ENCODE results near the gene SLC39A8. TPM values are rescaled to one million over a fixed set of nuclear protein-coding genes. Genes with fewer than 3 reads are reported as not detected.

SLC39A8 gene
- total RNA-seq, 3 donors from 2014 or later: 49.4 to 55.2 (median 55.0) TPM

GRCh38 chr4:102352781-102353180 lies 7.5 kb upstream of the SLC39A8 start:
- no peak overlapping the region for H3K4me3 Mint-ChIP-seq
- H3K9me3 Mint-ChIP-seq: no peaks in the 10 kb centered on the region
- no peaks in the 10 kb centered on the region for H3K36me3 Mint-ChIP-seq (ENCODE audit: insufficient read depth)
- no peaks in the 10 kb centered on the region for H3K4me1 Mint-ChIP-seq (ENCODE audit: low read depth)
- ATAC-seq: no peak
- H3K27me3 Mint-ChIP-seq (ENCODE audit: low read depth): no peaks in the 10 kb centered on the region
- DNase-seq: no peak

- Mint-ChIP-seq H3K4me3 (no peak overlapping the region), H3K9me3 (no peaks in the 10 kb centered on the region), H3K36me3 (ENCODE audit: insufficient read depth) (no peaks in the 10 kb centered on the region), H3K27me3 (ENCODE audit: low read depth) (no peaks in the 10 kb centered on the region), H3K4me1 (ENCODE audit: low read depth) (peaks cover 9% of the 10 kb centered on the region)
- ATAC-seq: no peak
- no peak for DNase-seq
These were observed 5.4 kb upstream of the SLC39A8 start for GRCh38 chr4:102350634-102351033.

DNA sequence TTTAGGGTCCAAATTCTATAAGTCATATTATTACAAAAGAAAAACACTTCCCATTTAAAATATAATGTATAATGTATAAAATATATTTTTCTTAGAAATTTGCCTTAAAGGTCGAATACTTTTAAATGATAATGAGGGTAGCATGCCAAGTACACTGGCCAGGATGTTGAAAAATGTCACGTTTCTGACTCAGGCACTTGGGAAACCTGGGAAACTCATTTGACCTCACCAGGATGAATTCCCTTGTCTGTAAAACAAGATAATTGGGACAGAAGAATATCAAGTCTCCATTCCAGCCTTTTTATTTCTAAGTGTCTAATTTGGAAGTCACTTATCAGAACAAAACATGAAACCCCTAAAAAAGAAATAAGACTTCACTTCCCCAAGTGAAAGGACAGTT lies 3.4 kb upstream of the SLC39A8 start:
- Mint-ChIP-seq H3K36me3 (ENCODE audit: insufficient read depth) (no peaks in the 10 kb centered on the region), H3K4me1 (ENCODE audit: low read depth) (peaks cover 19% of the 10 kb centered on the region), H3K9me3 (no peaks in the 10 kb centered on the region), H3K27me3 (ENCODE audit: low read depth) (no peaks in the 10 kb centered on the region), H3K4me3 (no peak overlapping the region)
- no peak for DNase-seq
- ATAC-seq: no peak

GRCh38 chr4:102345795-102346100 lies 466 bp upstream of the SLC39A8 start:
- Mint-ChIP-seq H3K36me3 (ENCODE audit: insufficient read depth) (peaks cover 2% of the 10 kb centered on the region), H3K4me1 (ENCODE audit: low read depth) (peaks cover 44% of the 10 kb centered on the region), H3K4me3 (peak overlapping the region; percentile 86), H3K9me3 (no peaks in the 10 kb centered on the region), H3K27me3 (ENCODE audit: low read depth) (no peaks in the 10 kb centered on the region)
- DNase-seq (no peak), ATAC-seq (no peak)

DNA sequence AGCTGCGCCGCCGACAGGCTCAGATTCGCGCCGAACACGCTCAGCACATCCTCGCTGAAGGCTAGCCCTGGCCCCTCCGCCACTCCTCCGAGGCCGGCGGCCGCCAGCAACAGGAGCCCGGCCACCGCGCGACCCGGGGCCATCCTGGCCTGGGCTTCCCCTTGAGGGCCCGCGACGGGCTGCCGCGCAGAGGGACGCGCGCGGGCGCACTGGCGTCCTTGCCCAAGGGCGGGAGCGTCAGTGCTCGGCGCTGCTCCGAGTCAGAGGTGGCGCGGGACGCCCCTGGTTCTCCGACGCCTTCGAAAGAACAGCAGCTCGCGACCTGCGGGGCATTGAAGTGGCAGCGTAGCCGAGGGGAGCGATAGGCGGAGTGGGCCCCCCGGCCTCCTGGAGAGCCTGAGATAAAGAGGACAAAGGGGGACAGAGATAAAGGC lies 745 bp downstream of the SLC39A8 start:
- no peak for DNase-seq
- H3K27me3 Mint-ChIP-seq (ENCODE audit: low read depth): no peaks in the 10 kb centered on the region
- ATAC-seq: peak; percentile 74 to 79
- H3K9me3 Mint-ChIP-seq: no peaks in the 10 kb centered on the region
- peaks cover 55% of the 10 kb centered on the region for H3K4me1 Mint-ChIP-seq (ENCODE audit: low read depth)
- H3K4me3 Mint-ChIP-seq: peak overlapping the region; percentile 86
- peaks cover 6% of the 10 kb centered on the region for H3K36me3 Mint-ChIP-seq (ENCODE audit: insufficient read depth)

DNA sequence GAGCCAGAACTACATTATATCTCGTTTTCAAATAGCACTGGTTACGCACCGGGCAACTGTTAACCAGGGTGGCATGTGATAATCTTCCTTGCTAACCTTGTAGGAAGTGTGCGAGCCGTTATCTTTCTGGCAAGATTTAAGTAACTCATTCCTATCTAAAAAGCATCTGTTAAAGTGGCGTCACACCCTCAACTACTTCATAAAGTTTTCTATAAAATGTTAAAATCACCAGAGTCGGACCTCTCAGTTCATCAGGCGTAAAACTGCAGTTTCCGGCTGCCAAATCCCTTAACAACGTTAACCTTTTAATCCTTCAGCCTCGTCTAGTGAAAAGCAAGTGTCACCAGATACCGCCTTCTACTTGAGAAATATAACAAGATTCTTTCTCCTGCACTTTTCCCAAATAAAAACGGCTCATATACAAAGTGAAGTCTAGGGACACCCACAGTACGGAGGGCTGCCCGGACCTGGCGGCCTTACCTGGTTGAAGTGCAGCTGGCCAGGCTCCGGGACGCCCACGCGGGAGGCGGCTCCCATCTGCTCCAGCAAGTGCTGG lies 1.2 kb downstream of the SLC39A8 start:
- peak; percentile 51 for DNase-seq
- H3K27me3 Mint-ChIP-seq (ENCODE audit: low read depth): no peaks in the 10 kb centered on the region
- H3K9me3 Mint-ChIP-seq: no peaks in the 10 kb centered on the region
- H3K4me1 Mint-ChIP-seq (ENCODE audit: low read depth): peaks cover 55% of the 10 kb centered on the region
- H3K36me3 Mint-ChIP-seq (ENCODE audit: insufficient read depth): peaks cover 6% of the 10 kb centered on the region
- no peak for ATAC-seq
- peak overlapping the region; percentile 86 for H3K4me3 Mint-ChIP-seq

GRCh38 chr4:102342404-102343074 lies 2.7 kb downstream of the SLC39A8 start:
- Mint-ChIP-seq H3K27me3 (ENCODE audit: low read depth) (no peaks in the 10 kb centered on the region), H3K4me3 (peak overlapping the region; percentile 86), H3K9me3 (no peaks in the 10 kb centered on the region), H3K4me1 (ENCODE audit: low read depth) (peaks cover 55% of the 10 kb centered on the region), H3K36me3 (ENCODE audit: insufficient read depth) (peaks cover 6% of the 10 kb centered on the region)
- ATAC-seq (no peak), DNase-seq (no peak)

GRCh38 chr4:102341201-102341600 lies 4.1 kb downstream of the SLC39A8 start:
- ATAC-seq: no peak
- DNase-seq: no peak
- H3K4me3 Mint-ChIP-seq: no peak overlapping the region
- no peaks in the 10 kb centered on the region for H3K27me3 Mint-ChIP-seq (ENCODE audit: low read depth)
- peaks cover 6% of the 10 kb centered on the region for H3K36me3 Mint-ChIP-seq (ENCODE audit: insufficient read depth)
- no peaks in the 10 kb centered on the region for H3K9me3 Mint-ChIP-seq
- peaks cover 56% of the 10 kb centered on the region for H3K4me1 Mint-ChIP-seq (ENCODE audit: low read depth)

GRCh38 chr4:102339018-102339417 lies 6.3 kb downstream of the SLC39A8 start:
- Mint-ChIP-seq H3K27me3 (ENCODE audit: low read depth) (no peaks in the 10 kb centered on the region), H3K4me3 (no peak overlapping the region), H3K4me1 (ENCODE audit: low read depth) (peaks cover 59% of the 10 kb centered on the region), H3K36me3 (ENCODE audit: insufficient read depth) (peaks cover 6% of the 10 kb centered on the region), H3K9me3 (no peaks in the 10 kb centered on the region)
- DNase-seq (no peak), ATAC-seq (no peak)

- Mint-ChIP-seq H3K4me1 (ENCODE audit: low read depth) (peaks cover 61% of the 10 kb centered on the region), H3K27me3 (ENCODE audit: low read depth) (no peaks in the 10 kb centered on the region), H3K9me3 (no peaks in the 10 kb centered on the region), H3K4me3 (no peak overlapping the region), H3K36me3 (ENCODE audit: insufficient read depth) (peaks cover 9% of the 10 kb centered on the region)
- DNase-seq: no peak
- no peak for ATAC-seq
These were observed 6.9 kb downstream of the SLC39A8 start for GRCh38 chr4:102338405-102338804.

GRCh38 chr4:102335616-102336015 lies 9.7 kb downstream of the SLC39A8 start:
- H3K4me1 Mint-ChIP-seq (ENCODE audit: low read depth): peaks cover 54% of the 10 kb centered on the region
- ATAC-seq: peak; percentile 48 to 52

DNA sequence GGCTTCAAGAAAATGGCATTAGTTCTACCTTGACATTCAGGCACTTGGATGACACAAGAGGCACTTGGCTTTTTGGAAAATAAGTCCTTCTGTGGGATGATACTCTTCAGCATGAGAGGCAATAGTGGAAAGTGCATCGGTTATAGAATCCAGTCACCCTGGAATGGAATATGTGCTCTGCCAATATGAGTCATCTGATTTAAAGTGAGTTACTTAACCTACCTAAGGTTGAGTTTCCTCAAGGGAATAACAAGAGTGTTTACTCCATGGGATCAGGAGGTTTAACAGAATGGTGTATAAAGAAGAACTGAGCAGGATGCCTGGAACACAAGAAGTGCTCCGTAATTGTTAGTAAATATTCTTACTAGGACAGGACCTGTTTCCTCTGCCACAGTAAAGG lies 10.7 kb downstream of the SLC39A8 start:
- H3K4me1 Mint-ChIP-seq (ENCODE audit: low read depth): peaks cover 51% of the 10 kb centered on the region
- H3K4me3 Mint-ChIP-seq: no peak overlapping the region
- H3K27me3 Mint-ChIP-seq (ENCODE audit: low read depth): no peaks in the 10 kb centered on the region
- H3K36me3 Mint-ChIP-seq (ENCODE audit: insufficient read depth): peaks cover 9% of the 10 kb centered on the region
- ATAC-seq: no peak
- no peaks in the 10 kb centered on the region for H3K9me3 Mint-ChIP-seq
- no peak for DNase-seq

More at GRCh38 chr4:102335616-102336015, 9.7 kb downstream of the SLC39A8 start:
- no peak for DNase-seq
- no peaks in the 10 kb centered on the region for H3K9me3 Mint-ChIP-seq
- no peaks in the 10 kb centered on the region for H3K27me3 Mint-ChIP-seq (ENCODE audit: low read depth)
- H3K4me3 Mint-ChIP-seq: no peak overlapping the region
- H3K36me3 Mint-ChIP-seq (ENCODE audit: insufficient read depth): peaks cover 11% of the 10 kb centered on the region

- no peak overlapping the region for H3K4me3 Mint-ChIP-seq
- H3K36me3 Mint-ChIP-seq (ENCODE audit: insufficient read depth): peaks cover 9% of the 10 kb centered on the region
- DNase-seq (no peak), ATAC-seq (no peak)
- H3K4me1 Mint-ChIP-seq (ENCODE audit: low read depth): peaks cover 51% of the 10 kb centered on the region
- H3K9me3 Mint-ChIP-seq: no peaks in the 10 kb centered on the region
- no peaks in the 10 kb centered on the region for H3K27me3 Mint-ChIP-seq (ENCODE audit: low read depth)
These were observed 11.5 kb downstream of the SLC39A8 start for GRCh38 chr4:102333787-102334186.

GRCh38 chr4:102328045-102328444 lies 17.2 kb downstream of the SLC39A8 start:
- ATAC-seq: no peak
- no peaks in the 10 kb centered on the region for H3K9me3 Mint-ChIP-seq
- H3K27me3 Mint-ChIP-seq (ENCODE audit: low read depth): no peaks in the 10 kb centered on the region
- DNase-seq: no peak
- peaks cover 11% of the 10 kb centered on the region for H3K36me3 Mint-ChIP-seq (ENCODE audit: insufficient read depth)
- peaks cover 32% of the 10 kb centered on the region for H3K4me1 Mint-ChIP-seq (ENCODE audit: low read depth)
- H3K4me3 Mint-ChIP-seq: no peak overlapping the region

- Mint-ChIP-seq H3K4me3 (no peak overlapping the region), H3K9me3 (no peaks in the 10 kb centered on the region), H3K4me1 (ENCODE audit: low read depth) (peaks cover 27% of the 10 kb centered on the region), H3K27me3 (ENCODE audit: low read depth) (no peaks in the 10 kb centered on the region), H3K36me3 (ENCODE audit: insufficient read depth) (peaks cover 8% of the 10 kb centered on the region)
- no peak for ATAC-seq
- no peak for DNase-seq
These were observed 18.3 kb downstream of the SLC39A8 start for GRCh38 chr4:102326951-102327350.
